Karpas-422 (cell line): Measurements from ENCODE around the gene FGD5. TPM values are rescaled to one million over a fixed set of nuclear protein-coding genes. Genes with fewer than 3 reads are reported as not detected.
A peak's percentile ranks its signal among the peaks of the same experiment; 100 is the strongest.

Experiments
- DNase-seq: peaks from one replicate; pipeline ENCODE4 v3.0.0-alpha.2; 2015
- H2AFZ ChIP-seq: fragments of 200-600 bp; sonication (generic); 2 replicates; pipeline ENCODE4 v1.6.1; 2014; ENCODE audit warnings: antibody characterized with exemption, low read length, mixed read lengths
- H3K27ac ChIP-seq: fragments of 200-600 bp; sonication (generic); 2 replicates; pipeline ENCODE4 v1.5.1; 2014; ENCODE audit warnings: mild to moderate bottlenecking, low read length, moderate library complexity
- H3K27me3 ChIP-seq: fragments of 200-600 bp; sonication (generic); 2 replicates; pipeline ENCODE4 v1.6.1; 2014; ENCODE audit warnings: low read length, mixed read lengths
- H3K36me3 ChIP-seq: fragments of 200-600 bp; sonication (generic); 2 replicates; pipeline ENCODE4 v1.6.1; 2014; ENCODE audit warnings: low read length, mixed read lengths; ENCODE audit not compliant: insufficient read depth
- H3K4me1 ChIP-seq: fragments of 200-600 bp; sonication (generic); 2 replicates; pipeline ENCODE4 v1.6.1; 2014; ENCODE audit warnings: mild to moderate bottlenecking, low read length, mixed read lengths
- H3K4me2 ChIP-seq: fragments of 200-600 bp; sonication (generic); 2 replicates; pipeline ENCODE4 v1.6.1; 2014; ENCODE audit warnings: low read length, low read depth, mild to moderate bottlenecking; ENCODE audit not compliant: poor library complexity, severe bottlenecking
- H3K4me3 ChIP-seq: fragments of 200-600 bp; sonication (generic); 2 replicates; pipeline ENCODE4 v1.5.1; 2014; ENCODE audit warnings: mild to moderate bottlenecking, antibody characterized with exemption, low read length, mixed read lengths
- H3K79me2 ChIP-seq: fragments of 200-600 bp; sonication (generic); 2 replicates; pipeline ENCODE4 v1.6.1; 2014; ENCODE audit warnings: mild to moderate bottlenecking, low read length, mixed read lengths
- H3K9ac ChIP-seq: fragments of 200-600 bp; sonication (generic); 2 replicates; pipeline ENCODE4 v1.6.0; 2014; ENCODE audit warnings: low read length
- H3K9me2 ChIP-seq: fragments of 200-600 bp; sonication (generic), shearing (Covaris generic); replicated peaks from 2 replicates; pipeline ENCODE4 v1.6.0; 2014; ENCODE audit warnings: mild to moderate bottlenecking, low read length, moderate library complexity; ENCODE audit not compliant: insufficient read depth
- H3K9me3 ChIP-seq: fragments of 300-700, 200-600 bp; sonication (generic); 2 replicates; pipeline ENCODE4 v1.6.1; 2014; ENCODE audit warnings: low read length, mixed read lengths
- H4K20me1 ChIP-seq: fragments of 200-600 bp; sonication (generic); 2 replicates; pipeline ENCODE4 v1.6.1; 2014; ENCODE audit warnings: mild to moderate bottlenecking, antibody characterized with exemption, low read length, low read depth; ENCODE audit not compliant: insufficient read depth
- total RNA-seq: library from RNA; depleted of rRNA; stranded (reverse); fragments of >200 nt; shearing (Covaris generic); gene quantifications from 2 replicates; pipeline ENCODE4 v1.2.3, GENCODE V29; 2014; ENCODE audit warnings: low replicate concordance; rRNA removed

FGD5 gene
- total RNA-seq, 1 experiment from 2014 or later = not detected

DNA sequence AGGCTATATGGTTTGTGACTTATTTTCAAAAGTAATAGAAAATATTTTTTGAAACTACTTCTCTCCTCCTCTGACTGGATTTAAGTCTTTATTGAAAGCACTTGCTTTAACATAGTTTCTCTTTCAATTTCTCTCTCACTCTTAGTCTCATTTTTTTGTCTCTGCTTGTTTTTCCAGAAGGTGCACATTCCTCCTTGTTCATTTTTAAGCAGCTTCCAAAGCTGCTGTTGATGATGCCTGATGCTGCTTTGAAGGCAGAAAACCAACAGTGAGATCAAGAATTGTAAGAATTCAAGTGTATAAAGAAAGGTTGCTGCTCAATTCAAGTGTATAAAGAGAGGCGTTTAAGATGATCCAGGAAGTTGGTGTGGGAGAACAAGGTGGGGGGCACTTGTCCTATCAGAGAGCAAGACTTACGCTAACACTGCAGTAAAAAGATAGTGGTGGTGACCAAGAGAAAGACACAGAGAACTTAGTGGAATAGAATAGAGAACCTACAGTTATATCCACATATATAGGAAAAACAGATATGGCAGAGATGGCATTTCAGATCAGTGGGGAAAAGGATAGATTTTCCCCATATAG lies 140.7 kb downstream of the FGD5 start:
- no peak for DNase-seq
- Histone ChIP-seq H4K20me1 (no peaks in the 10 kb centered on the region), H3K4me1 (peaks cover 59% of the 10 kb centered on the region), H2AFZ (no peak overlapping the region), H3K4me3 (peak overlapping the region; percentile 18), H3K27me3 (no peaks in the 10 kb centered on the region), H3K27ac (peak overlapping the region; percentile 44), H3K36me3 (no peaks in the 10 kb centered on the region), H3K79me2 (peaks cover 95% of the 10 kb centered on the region), H3K4me2 (peak overlapping the region; percentile 55), H3K9ac (peak overlapping the region; percentile 49), H3K9me2 (no peaks in the 10 kb centered on the region), H3K9me3 (no peaks in the 10 kb centered on the region)

DNA sequence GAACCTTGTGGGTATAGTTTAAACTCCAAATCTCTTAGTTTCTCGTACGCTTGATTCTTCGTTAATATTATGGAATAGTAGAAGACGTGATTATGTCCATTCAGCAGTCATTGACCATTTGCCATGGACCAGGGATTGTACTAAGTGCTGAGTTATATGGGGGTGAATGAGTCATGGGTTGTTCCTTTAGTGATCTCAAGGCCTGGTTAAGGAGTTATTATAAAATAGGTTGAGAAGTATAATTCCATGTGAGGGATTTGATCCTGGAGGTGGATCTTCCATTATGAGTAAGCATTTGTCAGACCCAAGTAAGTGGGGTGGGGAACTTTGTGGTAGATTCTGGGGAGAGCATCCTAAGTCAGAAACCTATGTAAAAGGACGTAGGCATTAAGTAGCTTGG lies 144.0 kb downstream of the FGD5 start:
- no peaks in the 10 kb centered on the region for H3K27me3 ChIP-seq
- DNase-seq = no peak
- H2AFZ ChIP-seq = no peak overlapping the region
- peaks cover 7% of the 10 kb centered on the region; the same call in 1 of the 2 replicates for H3K36me3 ChIP-seq
- peaks cover 91% of the 10 kb centered on the region for H3K79me2 ChIP-seq
- H3K9ac ChIP-seq = no peak overlapping the region
- H3K9me3 ChIP-seq = no peaks in the 10 kb centered on the region
- no peaks in the 10 kb centered on the region for H4K20me1 ChIP-seq
- no peak overlapping the region for H3K27ac ChIP-seq
- H3K4me3 ChIP-seq = no peak overlapping the region
- no peaks in the 10 kb centered on the region for H3K9me2 ChIP-seq
- no peak overlapping the region for H3K4me2 ChIP-seq
- peaks cover 35% of the 10 kb centered on the region for H3K4me1 ChIP-seq

DNA sequence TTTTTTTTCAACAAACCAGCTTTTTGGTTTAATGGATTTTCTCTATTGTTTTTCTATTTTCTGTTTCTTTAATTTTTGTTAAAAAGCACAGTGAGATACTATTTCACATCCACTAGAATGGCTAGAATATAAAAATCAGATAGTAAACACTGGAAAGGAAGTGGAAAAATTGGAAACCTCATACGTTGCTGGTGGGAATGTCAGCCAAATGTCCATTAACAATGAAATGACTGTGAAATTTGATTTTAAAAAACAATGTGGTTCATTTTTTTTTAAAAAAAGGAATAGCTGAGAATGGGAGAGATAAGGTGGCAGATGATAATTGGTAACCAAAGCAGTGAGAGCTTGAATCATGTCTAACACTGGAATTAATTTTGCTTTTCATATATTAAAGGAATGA lies 148.5 kb downstream of the FGD5 start:
- Histone ChIP-seq H3K9me2 (no peaks in the 10 kb centered on the region), H3K79me2 (peaks cover 66% of the 10 kb centered on the region), H4K20me1 (no peaks in the 10 kb centered on the region), H3K4me2 (no peak overlapping the region), H3K27me3 (no peaks in the 10 kb centered on the region), H3K9me3 (no peaks in the 10 kb centered on the region), H2AFZ (no peak overlapping the region), H3K4me3 (no peak overlapping the region), H3K36me3 (peaks cover 7% of the 10 kb centered on the region; the same call in 1 of the 2 replicates), H3K4me1 (no peaks in the 10 kb centered on the region), H3K9ac (no peak overlapping the region), H3K27ac (no peak overlapping the region)
- no peak for DNase-seq

DNA sequence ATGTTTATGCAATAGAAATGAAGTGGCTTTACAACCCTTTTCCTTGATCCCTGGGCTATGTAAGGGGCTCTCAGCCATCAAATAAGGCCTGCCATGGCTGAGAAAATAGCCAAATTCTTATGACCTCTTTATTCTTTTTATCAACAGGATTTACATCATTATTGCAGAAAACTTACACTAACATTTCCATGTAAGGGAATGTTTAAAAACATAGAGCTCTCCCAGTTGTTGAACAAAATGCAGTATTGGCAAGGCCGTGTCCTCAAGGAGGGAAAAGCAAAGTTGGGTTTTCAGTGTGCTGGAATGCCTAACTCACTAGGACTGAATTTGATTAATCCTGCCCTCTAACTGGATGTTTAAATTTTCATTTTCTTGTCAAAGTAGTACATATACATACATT lies 150.9 kb downstream of the FGD5 start:
- H3K9me3 ChIP-seq = no peaks in the 10 kb centered on the region
- H3K4me3 ChIP-seq = no peak overlapping the region
- DNase-seq = no peak
- H3K27me3 ChIP-seq = no peaks in the 10 kb centered on the region
- no peak overlapping the region for H2AFZ ChIP-seq
- peaks cover 11% of the 10 kb centered on the region; the same call in 1 of the 2 replicates for H3K36me3 ChIP-seq
- peaks cover 3% of the 10 kb centered on the region; the same call in 1 of the 2 replicates for H3K4me1 ChIP-seq
- H3K79me2 ChIP-seq = peaks cover 68% of the 10 kb centered on the region
- H3K27ac ChIP-seq = no peak overlapping the region
- H4K20me1 ChIP-seq = no peaks in the 10 kb centered on the region
- no peaks in the 10 kb centered on the region for H3K9me2 ChIP-seq
- no peak overlapping the region for H3K9ac ChIP-seq
- no peak overlapping the region for H3K4me2 ChIP-seq

DNA sequence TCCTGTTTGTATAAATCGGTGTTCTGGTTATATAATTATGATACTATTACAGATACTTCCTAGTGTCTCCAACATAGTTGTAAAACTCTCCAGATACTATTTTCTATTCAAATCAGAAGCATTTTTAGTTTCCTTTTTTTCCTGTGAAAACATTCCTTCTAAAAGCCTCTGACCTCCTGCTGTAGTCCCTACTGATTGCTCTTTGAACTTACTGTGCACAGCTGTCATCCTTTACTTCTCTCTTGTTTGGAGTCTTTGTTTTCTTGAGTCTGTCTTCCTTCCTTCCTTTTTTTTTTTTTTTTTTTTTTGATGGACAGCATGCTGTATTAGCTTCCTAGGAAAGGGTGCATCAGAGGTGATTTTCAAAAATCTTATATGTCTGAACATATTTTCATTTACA lies 157.6 kb downstream of the FGD5 start:
- H3K36me3 ChIP-seq = 0 out of 2 replicates have a peak, but pooled peaks cover 4% of the 10 kb centered on the region
- peak overlapping the region; percentile 53; the same call in 1 of the 2 replicates for H3K27ac ChIP-seq
- no peaks in the 10 kb centered on the region for H3K27me3 ChIP-seq
- H4K20me1 ChIP-seq = no peaks in the 10 kb centered on the region
- DNase-seq = no peak
- peaks cover 75% of the 10 kb centered on the region for H3K79me2 ChIP-seq
- peaks cover 50% of the 10 kb centered on the region for H3K4me1 ChIP-seq
- no peak overlapping the region for H2AFZ ChIP-seq
- no peak overlapping the region for H3K9ac ChIP-seq
- H3K9me3 ChIP-seq = no peaks in the 10 kb centered on the region
- H3K9me2 ChIP-seq = no peaks in the 10 kb centered on the region
- peak overlapping the region; percentile 10 for H3K4me2 ChIP-seq
- no peak overlapping the region for H3K4me3 ChIP-seq

DNA sequence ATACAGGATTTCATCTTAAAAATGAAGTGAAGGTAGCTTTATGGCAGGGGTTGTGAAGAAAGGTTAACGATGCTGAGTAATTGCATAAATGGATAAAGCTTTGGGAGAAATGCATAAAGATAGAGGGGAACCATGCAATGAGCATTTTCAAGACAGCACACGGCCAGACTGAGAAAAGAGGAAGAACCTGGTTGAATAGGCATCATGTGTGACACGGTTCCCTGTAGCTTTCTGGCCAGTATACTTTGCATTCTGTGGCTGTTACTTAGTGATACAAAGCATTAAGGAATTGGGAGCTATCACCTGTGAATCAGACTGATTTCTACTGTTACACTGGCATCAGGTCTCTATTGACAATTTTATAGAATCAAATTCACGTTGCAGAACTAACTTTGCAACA lies 161.9 kb downstream of the FGD5 start:
- Histone ChIP-seq H3K36me3 (no peaks in the 10 kb centered on the region; the same call in 1 of the 2 replicates), H2AFZ (no peak overlapping the region), H3K4me3 (peak overlapping the region; percentile 38; the same call in 1 of the 2 replicates), H3K4me2 (peak overlapping the region; percentile 52), H3K9me3 (no peaks in the 10 kb centered on the region), H3K27me3 (no peaks in the 10 kb centered on the region), H3K9me2 (no peaks in the 10 kb centered on the region), H4K20me1 (no peaks in the 10 kb centered on the region), H3K9ac (peak overlapping the region; percentile 38), H3K27ac (peak overlapping the region; percentile 70), H3K4me1 (peaks cover 50% of the 10 kb centered on the region), H3K79me2 (peaks cover 75% of the 10 kb centered on the region)
- DNase-seq = peak; percentile 89

Other genes starting within 250 kb of the FGD5 start
- gene CCDC174, start 167.2 kb upstream of the FGD5 start, total RNA-seq = 16.7 and 17.3 TPM in 2 replicates
- not detected in 2 replicates for gene C3orf20, start 143.8 kb upstream of the FGD5 start, total RNA-seq
- gene NR2C2, start 128.6 kb downstream of the FGD5 start, total RNA-seq = 30.0 and 46.8 TPM in 2 replicates
- gene MRPS25, start 246.4 kb downstream of the FGD5 start, total RNA-seq = 32.5 and 60.6 TPM in 2 replicates